WI38 (cell line): ENCODE results near the gene PTMS.

Source experiments
- H3K4me3 ChIP-seq: 2 replicates; pipeline ENCODE4 v1.5.1; 2011; ENCODE audit warnings: low read depth, mild to moderate bottlenecking, control low read depth, low read length
- TF ChIP-seq, protein P1 (sequence below): IDR thresholded peaks from 2 replicates; pipeline ENCODE4 v1.5.1; 2012; ENCODE audit warnings: low read depth, mild to moderate bottlenecking, control low read depth, low read length

PTMS gene

GRCh38 chr12:6791931-6792520, 25.9 kb downstream of the PTMS start:
- TF ChIP-seq, protein P1, sequence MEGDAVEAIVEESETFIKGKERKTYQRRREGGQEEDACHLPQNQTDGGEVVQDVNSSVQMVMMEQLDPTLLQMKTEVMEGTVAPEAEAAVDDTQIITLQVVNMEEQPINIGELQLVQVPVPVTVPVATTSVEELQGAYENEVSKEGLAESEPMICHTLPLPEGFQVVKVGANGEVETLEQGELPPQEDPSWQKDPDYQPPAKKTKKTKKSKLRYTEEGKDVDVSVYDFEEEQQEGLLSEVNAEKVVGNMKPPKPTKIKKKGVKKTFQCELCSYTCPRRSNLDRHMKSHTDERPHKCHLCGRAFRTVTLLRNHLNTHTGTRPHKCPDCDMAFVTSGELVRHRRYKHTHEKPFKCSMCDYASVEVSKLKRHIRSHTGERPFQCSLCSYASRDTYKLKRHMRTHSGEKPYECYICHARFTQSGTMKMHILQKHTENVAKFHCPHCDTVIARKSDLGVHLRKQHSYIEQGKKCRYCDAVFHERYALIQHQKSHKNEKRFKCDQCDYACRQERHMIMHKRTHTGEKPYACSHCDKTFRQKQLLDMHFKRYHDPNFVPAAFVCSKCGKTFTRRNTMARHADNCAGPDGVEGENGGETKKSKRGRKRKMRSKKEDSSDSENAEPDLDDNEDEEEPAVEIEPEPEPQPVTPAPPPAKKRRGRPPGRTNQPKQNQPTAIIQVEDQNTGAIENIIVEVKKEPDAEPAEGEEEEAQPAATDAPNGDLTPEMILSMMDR, result no peak
- no peak overlapping the region for H3K4me3 ChIP-seq

- TF ChIP-seq, protein P1, result no peak
- H3K4me3 ChIP-seq, result peak overlapping the region; percentile 1; the same call in 1 of the 2 replicates
Observed at GRCh38 chr12:6792522-6793201, 26.5 kb downstream of the PTMS start.

DNA sequence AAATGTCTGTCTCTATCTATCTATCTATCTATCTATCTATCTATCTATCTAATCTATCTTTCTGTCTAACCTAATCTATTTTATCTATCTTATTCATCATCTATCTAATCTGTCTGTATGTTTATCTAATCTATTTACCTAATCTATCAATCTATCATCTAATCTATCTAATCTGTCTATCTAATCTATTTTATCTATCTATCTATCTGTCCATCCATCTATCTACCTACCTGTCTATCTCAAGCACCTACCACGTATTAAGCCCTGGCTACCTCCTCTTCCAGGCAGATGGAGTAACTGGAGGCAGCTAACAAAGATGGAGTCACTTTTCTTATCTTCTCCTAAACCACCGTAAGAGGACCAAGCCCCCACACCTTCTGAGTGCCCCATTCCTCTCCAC, 28.9 kb downstream of the PTMS start:
- TF ChIP-seq, protein P1, result no peak
- no peak overlapping the region for H3K4me3 ChIP-seq

DNA sequence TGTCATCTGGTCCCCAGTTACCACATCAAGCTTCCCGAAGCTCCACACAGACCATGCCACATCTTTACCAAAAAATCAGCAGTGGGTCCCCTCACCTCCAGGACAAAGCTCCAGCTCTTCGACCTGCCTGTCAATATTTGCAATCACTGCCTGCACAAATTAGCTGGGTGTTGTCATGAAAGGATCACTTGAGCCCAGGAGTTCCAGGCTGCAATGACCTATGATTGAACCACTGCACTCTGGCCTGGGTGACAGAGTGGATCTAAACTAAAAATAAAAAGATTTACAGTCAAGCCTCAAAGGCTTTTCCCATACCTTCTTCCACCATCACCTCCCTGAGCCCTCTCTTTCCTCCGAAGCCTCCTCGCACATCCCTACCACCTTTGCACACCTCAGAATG, 30.4 kb downstream of the PTMS start:
- TF ChIP-seq, protein P1, result no peak
- no peak overlapping the region for H3K4me3 ChIP-seq

DNA sequence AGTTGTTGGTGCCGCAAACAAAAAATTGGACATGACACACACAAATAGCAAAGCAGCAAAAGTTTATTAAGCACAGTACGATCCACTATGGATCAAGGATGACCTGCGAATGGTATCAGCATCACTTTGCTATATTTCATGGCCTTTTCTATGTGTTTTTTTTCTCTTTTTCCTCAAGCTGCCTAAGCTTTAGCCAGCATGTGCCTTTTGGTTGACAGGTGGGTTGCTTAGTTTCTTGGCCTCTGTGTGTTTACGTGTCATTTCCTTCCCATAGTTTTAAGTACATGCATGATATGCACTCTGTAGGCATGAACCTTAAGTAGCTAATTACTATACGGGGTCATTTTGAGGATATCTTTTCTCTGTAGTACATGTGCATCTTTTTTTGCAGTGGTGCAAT, 33.0 kb downstream of the PTMS start:
- H3K4me3 ChIP-seq, result no peak overlapping the region
- TF ChIP-seq, protein P1, result no peak

- TF ChIP-seq, protein P1, result no peak
- H3K4me3 ChIP-seq, result no peak overlapping the region
Observed at GRCh38 chr12:6807170-6807569, 41.0 kb downstream of the PTMS start.

- TF ChIP-seq, protein P1, result no peak
- no peak overlapping the region for H3K4me3 ChIP-seq
Observed at GRCh38 chr12:6809056-6809455, 42.9 kb downstream of the PTMS start.
